NCI-H2029 treated with DMSO at 0.1 percent for 48 hours (cell line): ENCODE measurements around the gene NARS2.
"Not testable (repeated sequence)": the region's sequence is repeated elsewhere in the genome, so short reads cannot be mapped to it uniquely, and the experiment has no call there.

Experiments
- DNase-seq: peaks from one replicate; lab custom pipeline; 2025; lab: John Stamatoyannopoulos, UW

The NARS2 gene

DNA sequence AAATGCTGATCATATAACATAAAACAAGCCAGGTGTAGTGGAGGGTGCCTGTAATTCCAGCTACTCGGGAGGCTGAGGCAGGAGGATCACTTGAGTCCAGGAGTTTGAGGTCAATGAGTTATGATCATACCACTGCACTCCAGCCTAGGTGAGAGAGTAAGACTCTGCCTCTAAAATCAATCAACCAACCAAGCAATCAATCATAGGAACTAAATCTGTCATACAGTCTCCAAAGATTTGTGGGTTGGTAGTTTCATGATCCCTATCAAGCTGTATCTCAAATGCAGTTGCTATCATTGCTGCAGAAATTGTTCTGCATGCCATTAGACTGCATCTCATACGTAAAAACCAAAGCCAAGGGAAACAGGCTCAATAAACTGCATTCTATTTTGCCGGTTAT lies 33.1 kb downstream of the NARS2 start:
- DNase-seq: no peak

DNA sequence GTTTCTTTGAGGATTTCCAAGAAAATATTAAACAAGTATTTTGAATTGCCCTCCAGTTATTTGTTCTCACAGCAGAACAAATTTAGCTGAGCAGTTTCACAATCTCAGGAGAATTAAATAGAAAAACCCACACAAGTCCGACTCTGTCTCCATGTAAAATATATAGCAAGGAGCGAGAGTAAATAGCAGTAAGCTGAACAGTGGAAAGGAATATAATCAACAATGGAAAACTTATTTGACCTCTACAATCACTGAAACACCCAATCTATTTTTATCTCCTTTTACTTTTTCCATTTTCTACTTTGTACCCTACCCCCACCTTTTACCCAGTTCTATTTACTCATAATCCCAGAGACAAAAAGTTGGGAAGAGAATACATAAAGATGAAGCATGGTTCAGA lies 34.4 kb downstream of the NARS2 start:
- DNase-seq: no peak

GRCh38 chr11:78539506-78539905 lies 35.2 kb downstream of the NARS2 start:
- no peak for DNase-seq

DNA sequence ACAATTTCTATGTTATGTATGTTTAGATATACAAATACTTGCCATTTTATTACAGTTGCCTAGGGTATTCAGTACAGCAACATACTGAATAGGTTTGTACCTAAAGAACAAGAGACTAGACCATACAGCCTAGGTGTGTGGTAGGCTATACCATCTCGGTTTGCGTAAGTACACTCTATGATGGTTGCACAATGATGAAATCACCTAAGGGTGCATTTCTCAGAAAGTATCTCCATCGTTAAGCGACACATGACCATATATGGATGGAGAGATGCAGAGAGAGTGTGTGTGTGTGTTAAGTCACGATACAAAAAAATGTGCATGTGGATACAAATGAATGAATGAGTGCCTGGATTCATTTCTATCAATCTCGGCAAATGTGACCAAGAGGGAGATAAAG lies 37.7 kb downstream of the NARS2 start:
- no peak for DNase-seq

GRCh38 chr11:78535920-78536319 lies 38.7 kb downstream of the NARS2 start:
- no peak for DNase-seq

GRCh38 chr11:78535027-78535426 lies 39.6 kb downstream of the NARS2 start:
- no peak for DNase-seq

- no peak for DNase-seq
Observed at GRCh38 chr11:78533399-78533798, 41.3 kb downstream of the NARS2 start.

- DNase-seq: no peak
Observed at GRCh38 chr11:78532991-78533390, 41.7 kb downstream of the NARS2 start.

- no peak for DNase-seq
Observed at GRCh38 chr11:78526497-78527146, 48.0 kb downstream of the NARS2 start.

DNA sequence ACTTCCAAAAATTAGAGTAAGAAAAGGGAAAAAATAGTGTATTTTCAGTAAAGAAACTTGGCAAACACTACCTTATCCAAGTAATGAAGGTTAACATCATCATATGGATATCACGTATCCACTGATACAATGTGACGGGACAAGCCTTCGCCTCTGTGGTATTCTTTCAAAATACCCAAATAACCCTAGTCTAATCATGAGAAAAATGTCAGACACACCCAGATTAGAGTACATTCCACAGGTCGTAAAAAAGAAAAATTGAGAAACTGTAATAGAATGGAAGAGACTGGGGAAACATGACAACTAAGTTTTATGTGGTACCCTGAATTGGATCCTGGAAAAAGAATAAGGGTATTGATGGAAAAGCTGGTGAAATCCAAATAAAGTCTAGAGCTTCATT lies 48.9 kb downstream of the NARS2 start:
- no peak for DNase-seq

GRCh38 chr11:78520230-78520629 lies 54.4 kb downstream of the NARS2 start:
- DNase-seq: no peak

DNA sequence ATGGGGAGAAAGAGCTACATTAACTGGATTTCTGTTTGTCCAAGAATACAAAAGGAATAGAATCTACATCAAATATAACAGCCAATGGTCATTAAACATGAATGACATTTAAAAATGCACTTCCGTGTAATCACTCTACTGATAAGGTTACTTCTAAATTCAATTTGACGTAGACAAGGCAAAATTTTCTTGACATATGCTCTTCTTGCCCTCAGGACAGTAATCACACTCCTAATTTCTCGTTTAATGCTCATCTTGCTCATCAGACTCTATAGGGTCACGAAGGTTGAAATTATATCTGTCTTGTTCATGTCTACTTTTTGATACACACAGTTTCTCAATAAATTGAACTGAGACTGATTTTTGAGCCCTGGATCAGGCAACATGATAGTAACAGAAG lies 58.4 kb downstream of the NARS2 start:
- no peak for DNase-seq

- DNase-seq: no peak
Observed at GRCh38 chr11:78514922-78515502, 59.7 kb downstream of the NARS2 start.

DNA sequence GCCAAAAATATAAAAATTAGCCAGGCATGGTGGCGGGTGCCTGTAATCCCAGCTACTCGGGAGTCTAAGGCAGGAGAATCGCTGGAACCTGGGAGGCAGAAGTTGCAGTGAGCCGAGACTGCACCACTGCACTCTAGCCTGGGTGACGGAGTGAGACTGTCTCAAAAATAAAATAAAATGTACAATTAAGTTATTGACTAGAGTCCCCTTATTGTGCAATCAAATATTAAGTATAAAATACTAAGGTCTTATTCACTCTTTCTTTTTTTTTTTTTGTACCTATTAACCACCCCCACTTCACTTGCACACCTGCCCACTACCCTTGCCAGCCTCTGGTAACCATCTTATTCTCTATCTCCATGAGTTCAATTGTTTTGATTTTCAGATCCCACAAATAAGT lies 61.6 kb downstream of the NARS2 start:
- DNase-seq: not testable (repeated sequence)

DNA sequence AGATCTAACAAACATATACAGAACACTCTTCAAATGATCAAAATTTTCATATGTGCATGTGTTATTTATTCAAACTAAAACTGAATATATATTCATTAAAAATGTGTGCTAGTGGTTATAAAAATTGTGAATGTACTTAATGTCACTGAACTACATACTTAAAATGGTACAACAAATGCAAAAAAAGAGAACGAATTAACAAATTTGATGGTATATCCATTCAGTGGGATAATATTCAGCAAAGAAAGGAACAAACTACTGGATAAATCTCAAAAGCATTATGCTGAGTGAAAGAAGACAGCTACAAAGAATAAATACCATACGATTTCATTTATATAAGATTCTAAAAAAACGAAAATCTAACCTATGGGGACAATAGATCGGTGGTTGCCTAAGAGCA lies 64.1 kb downstream of the NARS2 start:
- no peak for DNase-seq

DNA sequence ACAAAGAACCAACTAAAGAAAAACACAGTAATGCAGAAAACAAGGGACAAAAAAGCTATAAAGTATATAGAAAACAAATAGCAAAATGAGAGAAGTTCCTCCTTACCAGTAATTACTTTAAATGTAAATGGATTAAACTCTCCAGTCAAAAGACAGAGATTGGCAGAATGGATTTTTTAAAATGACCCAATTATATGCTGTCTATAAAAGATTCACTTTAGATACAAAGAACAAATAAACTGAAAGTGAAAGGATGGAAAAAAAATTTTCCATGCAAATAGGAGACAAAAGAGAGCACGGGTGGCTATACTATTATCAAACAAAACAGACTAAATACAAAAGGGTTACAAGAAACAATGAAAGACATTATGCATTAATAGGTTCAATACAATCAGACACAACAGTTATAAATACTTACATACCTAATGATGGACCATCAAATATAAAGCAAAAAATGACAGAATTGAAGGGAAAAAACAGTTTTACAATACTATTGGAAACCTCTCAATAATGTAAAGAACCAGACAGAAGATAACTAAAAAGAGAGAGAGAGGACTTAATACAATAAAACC lies 64.6 kb downstream of the NARS2 start:
- no peak for DNase-seq

GRCh38 chr11:78504708-78505107 lies 70.0 kb downstream of the NARS2 start:
- no peak for DNase-seq

GRCh38 chr11:78504181-78504580 lies 70.5 kb downstream of the NARS2 start:
- no peak for DNase-seq

GRCh38 chr11:78499971-78500370 lies 74.7 kb downstream of the NARS2 start:
- DNase-seq: no peak

GRCh38 chr11:78497293-78497692 lies 77.4 kb downstream of the NARS2 start:
- DNase-seq: no peak

DNA sequence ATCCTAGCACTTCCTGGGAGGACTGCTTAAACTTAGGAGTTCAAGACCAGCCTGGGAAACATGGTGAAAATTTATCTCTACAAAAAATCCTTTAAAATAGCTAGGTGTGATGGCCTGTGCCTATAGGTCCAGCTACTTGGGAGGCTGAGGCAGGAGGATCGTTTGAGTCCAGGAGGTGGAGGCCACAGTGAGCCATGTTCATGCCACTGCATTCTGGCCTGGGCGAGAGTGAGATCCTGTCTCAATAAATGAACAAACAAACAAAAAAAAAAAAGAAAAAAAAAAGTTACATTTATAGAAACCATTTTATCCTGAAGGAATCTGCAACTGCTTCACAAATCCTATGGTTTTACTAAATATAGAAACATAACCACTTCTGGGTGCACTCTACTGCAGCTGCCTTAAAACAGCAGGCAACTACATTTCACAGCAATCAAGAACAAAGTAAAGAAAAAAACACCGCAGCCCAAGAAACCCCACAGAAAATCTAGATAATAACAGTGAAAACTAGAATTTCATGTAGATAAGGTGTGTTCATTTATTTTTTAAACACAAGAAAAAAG lies 81.2 kb downstream of the NARS2 start:
- DNase-seq: no peak

- no peak for DNase-seq
Observed at GRCh38 chr11:78492973-78493372, 81.7 kb downstream of the NARS2 start.

GRCh38 chr11:78489184-78489583 lies 85.5 kb downstream of the NARS2 start:
- no peak for DNase-seq

DNA sequence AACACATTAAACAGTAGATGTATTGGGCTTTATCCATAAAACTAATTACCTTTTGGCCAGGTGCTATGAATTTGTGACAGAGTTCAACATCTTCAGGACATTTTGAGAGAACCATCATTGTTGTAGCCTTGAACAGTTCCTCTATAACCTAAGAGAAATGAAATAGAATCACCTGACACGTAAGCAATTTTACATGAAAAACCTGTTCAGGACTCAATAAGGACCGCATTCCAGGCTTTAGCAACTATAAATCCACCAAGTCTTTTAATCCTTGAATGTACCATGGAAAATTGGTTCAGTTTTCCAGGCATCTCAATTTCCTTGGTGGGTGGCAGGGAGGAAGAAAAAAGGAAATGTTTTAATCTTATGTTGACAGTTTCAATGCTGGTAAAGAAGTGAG lies 96.1 kb downstream of the NARS2 start:
- no peak for DNase-seq
